A549 (cell line): Measurements from ENCODE around the gene SLIT3. TPM values are rescaled to one million over a fixed set of nuclear protein-coding genes. Genes with fewer than 3 reads are reported as not detected.

Experiments
- ATAC-seq, 2 experiments: fragments of 200-7000 bp in 1 of 2; fragments of >200 bp in 1 of 2; cut with Nextera tagmentation in 1 of 2; cut with Tn5 transposase in 1 of 2; 3 replicates each; pipeline versions ENCODE4 v1.8.0 to v1.9.1; 2018 to 2020; ENCODE audit warnings: mild to moderate bottlenecking in 1 of 2, moderate library complexity in 1 of 2
- CTCF ChIA-PET: fragments of 300-600 bp; sonication (Branson Sonifier 250); formaldehyde crosslinking; extraction: SDS; loops from one replicate; lab custom pipeline; 2021; ENCODE audit warnings: antibody characterized with exemption, inconsistent platforms; lab: Yijun Ruan, JAX
- POLR2A ChIA-PET: fragments of 350-600 bp; formaldehyde crosslinking; extraction: SDS; loops from one replicate; lab custom pipeline; 2021; ENCODE audit warnings: antibody characterized with exemption, inconsistent platforms; lab: Yijun Ruan, JAX
- DNase-seq, 2 experiments: peaks; one replicate each; pipeline versions ENCODE4 v3.0.0 to v3.0.0-alpha.2; 2011 to 2016; ENCODE audit warnings: low read depth in 1 of 2, low spot score in 1 of 2
- FAIRE-seq: peaks from 2 replicates; lab custom pipeline; 2011; peaks lifted over from hg19 to GRCh38; lab: Jason Lieb, UNC
- H3K27ac ChIP-seq, 2 experiments: fragments of >200 bp; sonication (Bioruptor Twin); formaldehyde crosslinking; 3 replicates each; pipeline ENCODE4 v1.5.1; 2016 to 2017
- H3K4me1 ChIP-seq: fragments of >200 bp; sonication (Bioruptor Twin); formaldehyde crosslinking; 3 replicates; pipeline ENCODE4 v1.6.1; 2016
- H3K4me2 ChIP-seq: fragments of >200 bp; sonication (Bioruptor Twin); formaldehyde crosslinking; 3 replicates; pipeline ENCODE4 v1.6.1; 2016
- H3K4me3 ChIP-seq: fragments of >200 bp; sonication (Bioruptor Twin); formaldehyde crosslinking; 3 replicates; pipeline ENCODE4 v1.5.1; 2016
- H3K9me3 ChIP-seq: fragments of >200 bp; sonication (Bioruptor Twin); formaldehyde crosslinking; 3 replicates; pipeline ENCODE4 v1.6.1; 2016
- BHLHE40 ChIP-seq: IDR thresholded peaks from 2 replicates; pipeline ENCODE4 v1.6.1; 2012; ENCODE audit warnings: low read depth, low read length, inconsistent platforms
- CBX8 ChIP-seq: fragments of 200-600 bp; sonication (generic); IDR thresholded peaks from 2 replicates; pipeline ENCODE4 v1.6.1; 2016
- CHD2 ChIP-seq: fragments of 150-350 bp; IDR thresholded peaks from 2 replicates; pipeline ENCODE4 v1.6.1; 2014; ENCODE audit warnings: low read length; ENCODE audit not compliant: partially characterized antibody
- EHF ChIP-seq: fragments of 250-450 bp; sonication (Bioruptor Pico); IDR thresholded peaks from 2 replicates; pipeline ENCODE4 v1.5.0; 2020; ENCODE audit warnings: mild to moderate bottlenecking
- FOSB ChIP-seq: fragments of 250-450 bp; sonication (Bioruptor Pico); IDR thresholded peaks from 2 replicates; pipeline ENCODE4 v1.5.0; 2020; ENCODE audit warnings: mild to moderate bottlenecking, moderate library complexity
- FOSL2 ChIP-seq, 2 experiments: fragments of 450-650 bp in 1 of 2; fragments of >200 bp in 1 of 2; sonication (Bioruptor Twin) in 1 of 2; formaldehyde crosslinking; IDR thresholded peaks; 2 replicates each; pipeline versions ENCODE4 v1.5.0 to v1.6.1; 2016 to 2020; ENCODE audit warnings: mild to moderate bottlenecking in 1 of 2, moderate library complexity in 1 of 2
- GATA3 ChIP-seq: IDR thresholded peaks from 2 replicates; pipeline ENCODE4 v1.6.1; 2012; ENCODE audit warnings: borderline replicate concordance
- HDAC2 ChIP-seq: fragments of 200-600 bp; sonication (generic); IDR thresholded peaks from 2 replicates; pipeline ENCODE4 v1.6.1; 2016
- HOXB5 ChIP-seq: fragments of 250-450 bp; sonication (Bioruptor Pico); IDR thresholded peaks from 2 replicates; pipeline ENCODE4 v1.5.0; 2020; ENCODE audit warnings: mild to moderate bottlenecking, moderate library complexity
- JUN ChIP-seq, 2 experiments: fragments of >200 bp; sonication (Bioruptor Twin); formaldehyde crosslinking; IDR thresholded peaks; 2 replicates in 1 of 2; 3 replicates in 1 of 2; pipeline ENCODE4 v1.6.1; 2016 to 2017
- JUNB ChIP-seq: fragments of >200 bp; sonication (Bioruptor Twin); formaldehyde crosslinking; IDR thresholded peaks from 2 replicates; pipeline ENCODE4 v1.6.1; 2016
- KDM5A ChIP-seq: fragments of 200-600 bp; sonication (generic); IDR thresholded peaks from 2 replicates; pipeline ENCODE4 v1.6.1; 2016; ENCODE audit warnings: antibody characterized with exemption, mild to moderate bottlenecking
- MAX ChIP-seq: IDR thresholded peaks from 2 replicates; pipeline ENCODE4 v1.6.1; 2012
- NFE2L2 ChIP-seq: fragments of 150-350 bp; conservative IDR thresholded peaks from 2 replicates; pipeline ENCODE4 v1.6.1; 2014; ENCODE audit warnings: low read length
- NR3C1 ChIP-seq: fragments of >200 bp; sonication (Bioruptor Twin); formaldehyde crosslinking; IDR thresholded peaks from 3 replicates; pipeline ENCODE4 v1.6.1; 2017
- PHF8 ChIP-seq: fragments of 200-600 bp; sonication (generic); IDR thresholded peaks from 2 replicates; pipeline ENCODE4 v1.6.1; 2016; ENCODE audit warnings: low read depth, mild to moderate bottlenecking, antibody characterized with exemption, moderate library complexity, borderline replicate concordance
- POLR2AphosphoS2 ChIP-seq: conservative IDR thresholded peaks from 2 replicates; pipeline ENCODE4 v1.6.1; 2012; ENCODE audit warnings: low read length, improper control_type of control experiment, inconsistent platforms
- RFX5 ChIP-seq: fragments of 450-650 bp; IDR thresholded peaks from 2 replicates; pipeline ENCODE4 v1.7.1; 2014; ENCODE audit warnings: antibody characterized with exemption, mild to moderate bottlenecking, moderate library complexity
- RNF2 ChIP-seq: fragments of 200-600 bp; sonication (generic); IDR thresholded peaks from 2 replicates; pipeline ENCODE4 v1.6.1; 2016; ENCODE audit warnings: low read depth, mild to moderate bottlenecking, antibody characterized with exemption, moderate library complexity, borderline replicate concordance
- SMC3 ChIP-seq: fragments of >200 bp; sonication (Bioruptor Twin); formaldehyde crosslinking; IDR thresholded peaks from 3 replicates; pipeline ENCODE4 v1.6.1; 2018; ENCODE audit warnings: inconsistent platforms
- TP53 ChIP-seq: fragments of 250-450 bp; sonication (Bioruptor Pico); IDR thresholded peaks from 2 replicates; pipeline ENCODE4 v1.5.0; 2021; ENCODE audit warnings: mild to moderate bottlenecking, moderate library complexity
- USF2 ChIP-seq: fragments of 450-650 bp; IDR thresholded peaks from 2 replicates; pipeline ENCODE4 v1.6.1; 2014; ENCODE audit warnings: antibody characterized with exemption
- WGBS: methylation state at CpG from one replicate; pipeline ENCODE4 v1.1.6; 2017; ENCODE audit errors: missing lambda C conversion rate; 5-methylcytosine and 5-hydroxymethylcytosine counted together
- polyA plus RNA-seq, 4 experiments: library from polyadenylated mRNA; depleted of rRNA in 3 of 4; stranded (reverse); fragments of >200 nt; fragmentation: RNase III in 1 of 4; extraction: RNeasy Plus Mini Kit Qiagen cat#74134 plus additional on column Dnase treatment in 1 of 4; gene quantifications; 2 replicates in 3 of 4; 3 replicates in 1 of 4; pipeline ENCODE4 v1.2.3, GENCODE V29; 2011 to 2017
- TF ChIP-seq, protein P1 (sequence below): IDR thresholded peaks from 2 replicates; pipeline ENCODE4 v1.6.1; 2012; ENCODE audit warnings: low read depth, borderline replicate concordance

SLIT3 gene
- polyA plus RNA-seq, 2 of the 4 experiments (the other 2 are of a cell fraction), result 12.7 to 22.9 TPM

DNA sequence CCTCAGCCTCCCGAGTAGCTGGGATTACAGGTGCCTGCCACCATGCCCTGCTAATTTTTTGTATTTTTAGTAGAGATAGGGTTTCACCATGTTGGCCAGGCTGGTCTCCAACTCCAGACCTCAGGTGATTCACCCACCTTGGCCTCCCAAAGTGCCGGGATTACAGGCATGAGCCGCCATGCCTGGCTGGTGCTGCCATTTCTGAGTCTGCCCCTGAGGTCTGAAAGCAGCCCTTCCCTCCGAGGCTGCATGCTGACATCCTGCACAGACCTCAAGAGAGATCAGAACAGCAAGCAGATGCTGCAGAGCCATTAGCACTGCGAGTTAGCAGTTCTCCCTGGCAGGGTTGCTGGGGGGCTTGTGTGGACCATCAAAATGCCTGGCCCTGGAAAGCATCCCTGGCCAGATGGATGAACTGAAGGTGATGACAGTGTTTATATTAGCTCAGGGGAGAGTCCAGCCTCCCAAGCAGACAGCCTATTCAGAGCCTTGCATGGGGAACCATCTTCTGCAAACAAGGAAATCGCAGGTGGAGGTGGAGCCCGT is 545.3 kb downstream of the SLIT3 start:
- H3K4me1 ChIP-seq, result peaks cover 7% of the 10 kb centered on the region; the same call in 2 of the 3 replicates
- no peak for TF ChIP-seq RNF2
- TF ChIP-seq RFX5, result no peak
- TF ChIP-seq HOXB5, result no peak
- no peak for TF ChIP-seq FOSL2 (IDR thresholded peaks at IDR 0.05)
- TF ChIP-seq FOSL2 (CRISPR knock-in tag; IDR thresholded peaks at IDR 0.05), result no peak
- no peak for TF ChIP-seq EHF
- TF ChIP-seq PHF8, result no peak
- TF ChIP-seq TP53 (CRISPR knock-in tag), result no peak
- TF ChIP-seq SMC3, result no peak
- no peak for TF ChIP-seq JUN (IDR thresholded peaks at IDR 0.05)
- TF ChIP-seq BHLHE40, result no peak
- no peak for TF ChIP-seq JUNB
- H3K27ac ChIP-seq, result no peak overlapping the region
- 93% methylated on average over 5 of the region's 7 CpGs for WGBS
- ChIA-PET POLR2A (no interaction called here), CTCF (interaction anchor here (1.6 kb wide), 1 partner anchor 48 kb away, joined by 4 read pairs; no protein-coding TSS in a partner anchor)
- H3K4me3 ChIP-seq, result no peak overlapping the region
- H3K9me3 ChIP-seq, result no peaks in the 10 kb centered on the region
- FAIRE-seq, result no peak
- H3K4me2 ChIP-seq, result no peak overlapping the region
- no peak for DNase-seq
- ATAC-seq, result no peak

DNA sequence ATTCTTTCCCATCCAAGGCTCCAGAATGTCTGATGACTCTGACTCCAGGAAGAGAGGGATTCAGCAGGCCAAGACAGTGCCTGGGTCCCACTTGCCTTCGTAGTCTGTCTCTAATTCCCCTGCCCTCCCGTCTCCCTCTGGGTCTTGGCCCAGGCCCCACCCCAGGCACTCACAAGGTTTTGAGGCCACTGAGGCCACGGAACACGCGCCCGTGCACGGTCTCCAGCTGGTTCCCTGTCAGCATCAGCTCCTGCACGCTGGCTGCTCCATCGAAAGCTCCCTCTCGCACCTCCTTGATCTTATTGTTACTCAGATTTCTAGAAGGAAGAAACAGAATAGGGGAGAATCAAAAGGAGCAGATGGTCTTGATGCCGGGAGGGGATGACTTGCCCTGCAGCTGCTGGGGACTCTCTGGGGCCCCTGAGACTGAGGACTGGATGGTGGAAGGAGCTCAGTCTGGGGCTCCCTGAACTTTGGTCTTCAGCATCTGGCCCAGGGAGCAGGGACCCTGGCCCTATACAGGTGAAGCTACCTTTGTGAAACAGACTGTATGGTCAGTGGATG is 547.2 kb downstream of the SLIT3 start:
- CTCF ChIA-PET, result interaction anchor here (1.8 kb wide), 1 partner anchor 1227 kb away, joined by 4 read pairs; the partner anchor contains the start of gene INSYN2B
- H3K27ac ChIP-seq, result no peak overlapping the region
- ATAC-seq, result no peak
- H3K4me1 ChIP-seq, result no peaks in the 10 kb centered on the region
- H3K4me2 ChIP-seq, result no peak overlapping the region
- H3K9me3 ChIP-seq, result no peaks in the 10 kb centered on the region
- DNase-seq, result no peak
- WGBS, result 93% methylated on average over 10 of the region's 11 CpGs
- TF ChIP-seq CBX8 (no peak), USF2 (no peak), GATA3 (no peak), HDAC2 (no peak), MAX (no peak), KDM5A (no peak), NR3C1 (no peak), CHD2 (no peak), FOSB (CRISPR knock-in tag) (no peak), POLR2AphosphoS2 (no peak), EHF (no peak), NFE2L2 (no peak), HOXB5 (no peak)
- no peak overlapping the region for H3K4me3 ChIP-seq
- POLR2A ChIA-PET, result no interaction called here
- FAIRE-seq, result no peak

- Histone ChIP-seq H3K9me3 (no peaks in the 10 kb centered on the region), H3K4me2 (no peak overlapping the region), H3K4me1 (no peaks in the 10 kb centered on the region), H3K27ac (no peak overlapping the region), H3K4me3 (no peak overlapping the region)
- FAIRE-seq (no peak), ATAC-seq (no peak), DNase-seq (no peak)
- POLR2A ChIA-PET, result no interaction called here
- CTCF ChIA-PET, result interaction anchor here (0.6 to 1.8 kb wide), 3 partner anchors 12 to 1228 kb away, joined by 3 to 4 read pairs (median 4); partner anchors contain the start of gene INSYN2B
- 79% methylated on average over 16 of the region's 18 CpGs for WGBS
- TF ChIP-seq, protein P1, sequence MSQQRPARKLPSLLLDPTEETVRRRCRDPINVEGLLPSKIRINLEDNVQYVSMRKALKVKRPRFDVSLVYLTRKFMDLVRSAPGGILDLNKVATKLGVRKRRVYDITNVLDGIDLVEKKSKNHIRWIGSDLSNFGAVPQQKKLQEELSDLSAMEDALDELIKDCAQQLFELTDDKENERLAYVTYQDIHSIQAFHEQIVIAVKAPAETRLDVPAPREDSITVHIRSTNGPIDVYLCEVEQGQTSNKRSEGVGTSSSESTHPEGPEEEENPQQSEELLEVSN, result no peak
- TF ChIP-seq MAX (no peak), HOXB5 (no peak)
Observed at GRCh38 chr5:168752416-168753190, 548.3 kb downstream of the SLIT3 start.
